GM23338 (cell line): Measurements from ENCODE around the gene MVB12B. TPM values are rescaled to one million over a fixed set of nuclear protein-coding genes. Genes with fewer than 3 reads are reported as not detected.

Source experiments
- ATAC-seq: fragments of 200-7000 bp; cut with Tn5 transposase; 3 replicates; pipeline ENCODE4 v1.9.1; 2020
- DNase-seq: peaks from one replicate; pipeline ENCODE4 v3.0.0-alpha.2; 2015; ENCODE audit warnings: low spot score
- H2AFZ ChIP-seq: fragments of 200-600 bp; sonication (generic); 2 replicates; pipeline ENCODE4 v1.8.0; 2016; ENCODE audit warnings: antibody characterized with exemption, mild to moderate bottlenecking, moderate library complexity
- H3F3A ChIP-seq: fragments of 200-600 bp; sonication (generic); replicated peaks from 2 replicates; pipeline ENCODE4 v1.8.0; 2017; ENCODE audit warnings: antibody characterized with exemption, mixed run types, low read depth
- H3K27ac ChIP-seq: fragments of 200-600 bp; sonication (generic); 2 replicates; pipeline ENCODE4 v1.6.1; 2016; ENCODE audit warnings: low read depth
- H3K27me3 ChIP-seq: fragments of 200-600 bp; sonication (generic); 2 replicates; pipeline ENCODE4 v1.8.0; 2016; ENCODE audit warnings: mild to moderate bottlenecking, mixed run types, moderate library complexity; ENCODE audit not compliant: insufficient read depth
- H3K36me3 ChIP-seq: fragments of 200-600 bp; sonication (generic); 2 replicates; pipeline ENCODE4 v1.8.0; 2016; ENCODE audit warnings: mild to moderate bottlenecking; ENCODE audit not compliant: insufficient read depth
- H3K4me1 ChIP-seq: fragments of 200-600 bp; sonication (generic); 2 replicates; pipeline ENCODE4 v1.8.0; 2016; ENCODE audit warnings: mild to moderate bottlenecking, moderate library complexity; ENCODE audit not compliant: insufficient read depth
- H3K4me2 ChIP-seq: fragments of 200-600 bp; sonication (generic); 2 replicates; pipeline ENCODE4 v1.7.1; 2017; ENCODE audit warnings: mixed run types
- H3K4me3 ChIP-seq: fragments of 200-600 bp; sonication (generic); 2 replicates; pipeline ENCODE4 v1.6.1; 2016; ENCODE audit warnings: mixed run types
- H3K79me2 ChIP-seq: fragments of 200-600 bp; sonication (generic); replicated peaks from 2 replicates; pipeline ENCODE4 v1.8.0; 2017; ENCODE audit warnings: mild to moderate bottlenecking; ENCODE audit not compliant: insufficient read depth
- H3K9me2 ChIP-seq: fragments of 200-600 bp; sonication (generic); 2 replicates; pipeline ENCODE4 v1.8.0; 2017; ENCODE audit not compliant: insufficient read depth
- H4K20me1 ChIP-seq: fragments of 200-600 bp; sonication (generic); replicated peaks from 2 replicates; pipeline ENCODE4 v1.8.0; 2017; ENCODE audit warnings: mild to moderate bottlenecking; ENCODE audit not compliant: insufficient read depth
- H3K27ac Mint-ChIP-seq: 2 replicates; pipeline ENCODE4 v1.8.0; 2020; ENCODE audit warnings: inconsistent platforms, mild to moderate bottlenecking, moderate library complexity, mixed read lengths
- H3K27me3 Mint-ChIP-seq: 3 replicates; pipeline ENCODE4 v1.8.0; 2022; ENCODE audit warnings: low read depth, mild to moderate bottlenecking, moderate library complexity, mixed read lengths, inconsistent platforms; ENCODE audit not compliant: insufficient read depth, poor library complexity
- H3K36me3 Mint-ChIP-seq: 3 replicates; pipeline ENCODE4 v1.8.0; 2021; ENCODE audit warnings: low read depth, mild to moderate bottlenecking, inconsistent platforms, moderate library complexity, mixed read lengths
- H3K4me1 Mint-ChIP-seq: 3 replicates; pipeline ENCODE4 v1.8.0; 2020; ENCODE audit warnings: mild to moderate bottlenecking, inconsistent platforms, mixed read lengths
- H3K4me3 Mint-ChIP-seq: 3 replicates; pipeline ENCODE4 v1.8.0; 2021; ENCODE audit warnings: moderate library complexity, mild to moderate bottlenecking, inconsistent platforms, mixed read lengths
- H3K9me3 Mint-ChIP-seq: 3 replicates; pipeline ENCODE4 v1.8.0; 2020; ENCODE audit warnings: moderate library complexity, mild to moderate bottlenecking, inconsistent platforms, mixed read lengths
- CREB1 ChIP-seq: fragments of 250-450 bp; sonication (Bioruptor Pico); IDR thresholded peaks from 2 replicates; pipeline ENCODE4 v1.5.0; 2020; ENCODE audit warnings: low read depth, mild to moderate bottlenecking, moderate library complexity
- CTCF ChIP-seq, 2 experiments: fragments of 200-600 bp in 1 of 2; sonication (generic) in 1 of 2; conservative IDR thresholded peaks; 2 replicates each; pipeline versions ENCODE4 v1.5.1 to v1.6.1; 2016 to 2017; ENCODE audit warnings: antibody characterized with exemption in 2 of 2, low read depth in 2 of 2, mild to moderate bottlenecking in 2 of 2, moderate library complexity in 1 of 2
- ETS1 ChIP-seq: IDR thresholded peaks from 2 replicates; pipeline ENCODE4 v1.6.1; 2016; ENCODE audit warnings: antibody characterized with exemption
- EZH2 ChIP-seq: fragments of 200-600 bp; sonication (generic); IDR thresholded peaks from one replicate; pipeline ENCODE4 v1.8.0; 2017; ENCODE audit warnings: antibody characterized with exemption, mild to moderate bottlenecking, low read depth; ENCODE audit not compliant: unreplicated experiment
- EZH2phosphoT487 ChIP-seq: fragments of 200-600 bp; sonication (generic); IDR thresholded peaks from one replicate; pipeline ENCODE4 v1.8.1; 2018; ENCODE audit warnings: antibody characterized with exemption; ENCODE audit not compliant: unreplicated experiment
- JUNB ChIP-seq: IDR thresholded peaks from one replicate; pipeline ENCODE4 v1.6.1; 2016; ENCODE audit warnings: antibody characterized with exemption; ENCODE audit not compliant: unreplicated experiment
- NANOG ChIP-seq: IDR thresholded peaks from 2 replicates; pipeline ENCODE4 v1.6.1; 2016; ENCODE audit warnings: antibody characterized with exemption, borderline replicate concordance
- POLR2AphosphoS5 ChIP-seq: IDR thresholded peaks from 2 replicates; pipeline ENCODE4 v1.6.1; 2016; ENCODE audit warnings: antibody characterized with exemption, low read depth
- REST ChIP-seq: IDR thresholded peaks from one replicate; pipeline ENCODE4 v1.6.1; 2018; ENCODE audit warnings: antibody characterized with exemption; ENCODE audit not compliant: unreplicated experiment
- STAT1 ChIP-seq: IDR thresholded peaks from one replicate; pipeline ENCODE4 v1.6.1; 2016; ENCODE audit warnings: antibody characterized with exemption; ENCODE audit not compliant: unreplicated experiment
- ZNF114 ChIP-seq: fragments of 250-450 bp; sonication (Bioruptor Pico); IDR thresholded peaks from 2 replicates; pipeline ENCODE4 v1.5.0; 2020; ENCODE audit warnings: mild to moderate bottlenecking, moderate library complexity
- ZNF331 ChIP-seq: fragments of 250-450 bp; sonication (Bioruptor Pico); IDR thresholded peaks from 2 replicates; pipeline ENCODE4 v1.5.0; 2020; ENCODE audit warnings: low read depth, mild to moderate bottlenecking, moderate library complexity
- ZNF462 ChIP-seq: fragments of 250-450 bp; sonication (Bioruptor Pico); IDR thresholded peaks from 2 replicates; pipeline ENCODE4 v1.5.0; 2020; ENCODE audit warnings: mild to moderate bottlenecking, moderate library complexity
- polyA plus RNA-seq: library from polyadenylated mRNA; unstranded; fragments of >200 nt; fragmentation: Nextera tagmentation; extraction: Ambion mirVana; gene quantifications from 2 replicates; pipeline ENCODE4 v1.2.1, GENCODE V29; 2016
- total RNA-seq: library from RNA; depleted of rRNA; stranded (reverse); fragments of >200 nt; shearing (Covaris generic); gene quantifications from 2 replicates; pipeline ENCODE4 v1.2.3, GENCODE V29; 2014

The MVB12B gene
- total and polyA plus RNA-seq, 2 experiments from 2014 or later: 1.9 to 6.6 TPM

- no peak overlapping the region for H3K27ac ChIP-seq
- ATAC-seq: no peak
- no peak for DNase-seq
- H3K9me2 ChIP-seq: no peaks in the 10 kb centered on the region
- H3K36me3 ChIP-seq: no peaks in the 10 kb centered on the region
- H3K27me3 Mint-ChIP-seq: peaks cover 4% of the 10 kb centered on the region
- no peaks in the 10 kb centered on the region for H3K36me3 Mint-ChIP-seq
- H3K27ac Mint-ChIP-seq: no peak overlapping the region
- TF ChIP-seq ZNF331 (CRISPR knock-in tag) (no peak), STAT1 (no peak), EZH2phosphoT487 (no peak), ZNF462 (CRISPR knock-in tag) (no peak), CREB1 (no peak), POLR2AphosphoS5 (no peak), NANOG (no peak), JUNB (no peak), ETS1 (no peak), REST (no peak), CTCF (conservative IDR thresholded peaks at IDR 0.05; ENCODE audit: low read depth in 2 of 2) (no peak), ZNF114 (no peak), EZH2 (no peak)
- peaks cover 14% of the 10 kb centered on the region for H3K4me1 ChIP-seq
- H3K4me2 ChIP-seq: no peak overlapping the region
- H3K9me3 Mint-ChIP-seq: no peaks in the 10 kb centered on the region; the same call in 2 of the 3 replicates
- H2AFZ ChIP-seq: no peak overlapping the region
- no peaks in the 10 kb centered on the region for H3K79me2 ChIP-seq
- H3K4me1 Mint-ChIP-seq: peaks cover 28% of the 10 kb centered on the region
- H4K20me1 ChIP-seq: no peaks in the 10 kb centered on the region
- no peaks in the 10 kb centered on the region for H3K27me3 ChIP-seq
- no peak overlapping the region for H3K4me3 Mint-ChIP-seq
- H3K4me3 ChIP-seq: no peak overlapping the region
- H3F3A ChIP-seq: no peaks in the 10 kb centered on the region
Measured at GRCh38 chr9:126472948-126473298, 146.3 kb downstream of the MVB12B start.
